Left ventricle myocardium inferior (tissue), 1 donor: ENCODE results near the gene CRKL. TPM values are rescaled to one million over a fixed set of nuclear protein-coding genes. Genes with fewer than 3 reads are reported as not detected.

Experiments used
- DNase-seq: peaks from one replicate; pipeline ENCODE4 v3.0.0-alpha.2; 2020
- H3K27ac ChIP-seq: fragments of 200-600 bp; replicated peaks from 2 replicates; pipeline ENCODE4 v1.8.0; 2021
- H3K27me3 ChIP-seq: fragments of 200-600 bp; 2 replicates; pipeline ENCODE4 v1.8.0; 2021; ENCODE audit warnings: low read depth
- H3K36me3 ChIP-seq: fragments of 200-600 bp; 2 replicates; pipeline ENCODE4 v1.8.0; 2021
- H3K4me1 ChIP-seq: fragments of 200-600 bp; 2 replicates; pipeline ENCODE4 v1.8.0; 2021
- H3K4me3 ChIP-seq: fragments of 200-600 bp; 2 replicates; pipeline ENCODE4 v1.8.0; 2021; ENCODE audit warnings: mild to moderate bottlenecking, moderate library complexity
- H3K9me3 ChIP-seq: fragments of 200-600 bp; replicated peaks from 2 replicates; pipeline ENCODE4 v1.8.0; 2021
- CTCF ChIP-seq: fragments of 200-600 bp; IDR thresholded peaks from 2 replicates; pipeline ENCODE4 v1.8.0; 2021; ENCODE audit warnings: antibody characterized with exemption, mild to moderate bottlenecking, borderline replicate concordance
- intact Hi-C: fragments of 100-400 bp; cut with micrococcal nuclease; formaldehyde crosslinking; loops from one replicate; pipeline ENCODE4 v1.11.0; 2022
- total RNA-seq: library from RNA; stranded (reverse); fragmentation: NEBNext Ultra II Directional; extraction: Animal tissue kit (Norgen Biotek cat#: 25700); gene quantifications from one replicate; pipeline ENCODE4 v1.2.1, GENCODE V29; 2021
- donor health status: DM: no; HTN: yes; CAD: no; lungs with severe emphysema.

Gene CRKL
- total RNA-seq, 1 donor from 2014 or later = 52.6 TPM

GRCh38 chr22:20977019-20977418, 59.8 kb downstream of the CRKL start:
- H3K36me3 ChIP-seq = no peaks in the 10 kb centered on the region
- H3K27me3 ChIP-seq = peaks cover 16% of the 10 kb centered on the region
- TF ChIP-seq CTCF = no peak
- H3K4me3 ChIP-seq = no peak overlapping the region
- DNase-seq = no peak
- peaks cover 7% of the 10 kb centered on the region for H3K9me3 ChIP-seq
- H3K27ac ChIP-seq = no peak overlapping the region
- intact Hi-C loops = no loop called here
- peaks cover 22% of the 10 kb centered on the region for H3K4me1 ChIP-seq

GRCh38 chr22:20977516-20978170, 60.4 kb downstream of the CRKL start:
- Histone ChIP-seq H3K4me1 (peaks cover 27% of the 10 kb centered on the region), H3K27me3 (peaks cover 16% of the 10 kb centered on the region), H3K4me3 (no peak overlapping the region), H3K27ac (no peak overlapping the region), H3K36me3 (no peaks in the 10 kb centered on the region), H3K9me3 (peaks cover 7% of the 10 kb centered on the region)
- intact Hi-C loops = no loop called here
- DNase-seq = no peak
- TF ChIP-seq CTCF = no peak

- peaks cover 16% of the 10 kb centered on the region for H3K27me3 ChIP-seq
- H3K4me1 ChIP-seq = peaks cover 34% of the 10 kb centered on the region
- no peak overlapping the region for H3K4me3 ChIP-seq
- TF ChIP-seq CTCF = no peak
- intact Hi-C loops = no loop called here
- H3K27ac ChIP-seq = no peak overlapping the region
- no peaks in the 10 kb centered on the region for H3K36me3 ChIP-seq
- peaks cover 7% of the 10 kb centered on the region for H3K9me3 ChIP-seq
- no peak for DNase-seq
Observed at GRCh38 chr22:20978419-20978818, 61.2 kb downstream of the CRKL start.

GRCh38 chr22:20979243-20979809, 62.1 kb downstream of the CRKL start:
- DNase-seq = peak; percentile 53
- TF ChIP-seq CTCF = no peak
- intact Hi-C loops = no loop called here
- peaks cover 7% of the 10 kb centered on the region for H3K9me3 ChIP-seq
- H3K4me3 ChIP-seq = peak overlapping the region; percentile 52
- no peak overlapping the region for H3K27ac ChIP-seq
- H3K36me3 ChIP-seq = peaks cover 5% of the 10 kb centered on the region
- H3K4me1 ChIP-seq = peaks cover 36% of the 10 kb centered on the region
- H3K27me3 ChIP-seq = peaks cover 13% of the 10 kb centered on the region

GRCh38 chr22:20979940-20980453, 62.8 kb downstream of the CRKL start:
- H3K9me3 ChIP-seq = peaks cover 7% of the 10 kb centered on the region
- H3K4me1 ChIP-seq = peaks cover 36% of the 10 kb centered on the region
- H3K27ac ChIP-seq = no peak overlapping the region
- no peak for DNase-seq
- peaks cover 6% of the 10 kb centered on the region for H3K27me3 ChIP-seq
- no peak for TF ChIP-seq CTCF
- intact Hi-C loops = no loop called here
- peak overlapping the region; percentile 52 for H3K4me3 ChIP-seq
- peaks cover 6% of the 10 kb centered on the region for H3K36me3 ChIP-seq
